Fibroblast of villous mesenchyme (primary cell): ENCODE results near the gene SMIM11. TPM values are rescaled to one million over a fixed set of nuclear protein-coding genes. Genes with fewer than 3 reads are reported as not detected.

Experiments used
- DNase-seq: peaks from one replicate; pipeline ENCODE4 v3.0.0-alpha.2; 2010; ENCODE audit warnings: low read depth
- H3K4me3 ChIP-seq: 2 replicates; pipeline ENCODE4 v1.5.1; 2011; ENCODE audit warnings: low read depth, mild to moderate bottlenecking, low read length
- CTCF ChIP-seq: IDR thresholded peaks from 2 replicates; pipeline ENCODE4 v1.5.1; 2012; ENCODE audit warnings: low read depth, mild to moderate bottlenecking, low read length; ENCODE audit not compliant: insufficient read depth
- total RNA-seq: library from RNA; depleted of rRNA; stranded (reverse); fragments of >200 nt; gene quantifications from 2 replicates; pipeline ENCODE4 v1.2.3, GENCODE V29; 2012

SMIM11 gene
- total RNA-seq, 1 donor, result 4.7 TPM

DNA sequence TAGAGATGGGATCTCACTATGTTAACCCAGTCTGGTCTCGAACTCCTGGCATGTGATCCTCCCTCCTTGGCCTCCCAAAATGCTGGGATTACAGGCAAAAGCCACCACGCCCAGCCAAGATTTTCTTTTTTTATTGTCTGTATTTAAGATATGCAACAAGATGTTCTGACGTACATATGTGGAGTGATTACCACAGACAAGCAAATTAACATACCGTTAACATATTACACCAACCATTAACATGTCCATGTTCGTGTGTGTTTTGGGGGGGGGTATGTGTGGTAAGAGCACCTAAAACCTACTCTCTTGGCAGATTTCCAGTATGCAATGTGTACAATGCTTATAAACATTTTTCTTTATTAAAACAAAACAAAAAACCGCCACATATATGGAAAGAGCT lies 22.1 kb upstream of the SMIM11 start:
- H3K4me3 ChIP-seq, result no peak overlapping the region
- no peak for TF ChIP-seq CTCF
- no peak for DNase-seq

GRCh38 chr21:34354836-34355235 lies 20.5 kb upstream of the SMIM11 start:
- no peak for DNase-seq
- TF ChIP-seq CTCF, result no peak
- no peak overlapping the region for H3K4me3 ChIP-seq

DNA sequence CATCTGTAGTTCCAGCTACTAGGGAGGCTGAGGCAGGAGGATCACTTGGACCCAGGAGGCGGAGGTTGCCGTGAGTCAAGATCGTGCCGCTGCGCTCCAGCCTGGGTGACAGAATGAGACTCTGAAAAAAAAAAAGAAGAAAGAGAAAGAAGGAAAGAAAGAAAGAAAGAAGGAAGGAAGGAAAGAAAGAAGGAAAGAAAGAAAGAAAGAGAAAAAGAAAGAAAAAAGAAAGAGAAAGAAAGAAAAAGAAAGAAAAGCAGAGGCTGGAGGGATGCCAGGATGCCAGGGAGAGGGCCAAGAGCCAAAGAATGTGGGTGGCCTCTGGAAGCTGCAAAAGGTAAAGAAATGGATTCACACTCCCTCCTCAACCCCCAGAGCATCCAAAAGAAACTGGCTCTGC lies 19.7 kb upstream of the SMIM11 start:
- no peak for DNase-seq
- H3K4me3 ChIP-seq, result no peak overlapping the region
- TF ChIP-seq CTCF, result no peak

DNA sequence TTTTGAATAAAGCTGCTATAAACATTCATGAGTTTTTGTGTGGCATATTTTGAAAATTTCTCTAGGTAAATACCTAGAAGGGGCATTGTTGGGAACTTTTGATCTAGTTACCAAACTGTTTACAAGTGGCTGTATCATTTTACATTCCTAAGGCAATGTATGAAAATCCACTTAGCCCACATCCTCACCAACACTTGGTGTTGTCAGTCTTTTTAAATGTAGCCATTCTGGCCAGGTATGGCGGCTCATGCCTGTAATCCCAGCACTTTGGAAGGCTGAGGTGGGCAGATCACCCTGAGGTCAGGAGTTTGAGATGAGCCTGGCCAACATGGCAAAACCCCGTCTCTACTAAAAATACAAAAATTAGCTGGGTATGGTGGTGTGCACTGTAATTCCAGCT lies 17.4 kb upstream of the SMIM11 start:
- H3K4me3 ChIP-seq, result no peak overlapping the region
- no peak for DNase-seq
- no peak for TF ChIP-seq CTCF

GRCh38 chr21:34358866-34359265 lies 16.4 kb upstream of the SMIM11 start:
- H3K4me3 ChIP-seq, result no peak overlapping the region
- no peak for DNase-seq
- TF ChIP-seq CTCF, result no peak

DNA sequence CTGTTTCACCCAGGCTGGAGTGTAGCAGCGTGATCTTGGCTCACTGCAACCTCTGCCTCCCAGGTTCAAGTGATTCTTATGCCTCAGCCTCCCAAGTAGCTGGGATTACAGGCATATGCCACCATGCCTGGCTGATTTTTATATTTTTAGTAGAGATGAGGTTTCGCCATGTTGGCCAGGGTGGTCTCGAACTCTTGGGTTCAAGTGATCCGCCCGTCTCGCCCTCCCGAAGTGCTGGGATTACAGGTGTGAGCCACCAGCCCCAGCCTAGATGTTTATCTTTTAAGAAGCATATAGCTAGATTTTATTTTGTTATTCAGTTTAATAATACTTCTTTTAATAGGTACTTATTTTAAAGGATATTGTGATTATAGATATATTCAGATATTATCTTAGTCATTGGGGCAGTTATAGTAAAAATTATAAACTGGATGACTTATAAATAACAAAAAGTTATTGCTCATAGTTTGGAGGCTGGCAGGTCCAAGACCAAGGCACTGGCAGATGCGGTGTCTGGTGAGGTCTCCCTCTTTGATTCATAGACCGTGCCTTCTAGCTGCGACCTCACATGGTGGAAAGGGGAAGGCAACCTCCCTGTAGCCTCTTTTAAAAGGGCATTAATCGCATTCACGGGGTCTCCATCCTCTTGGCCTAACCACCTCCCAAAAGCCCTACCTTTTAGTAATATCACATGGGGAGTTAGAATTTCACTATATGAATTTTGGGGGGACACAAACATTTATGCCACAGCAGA lies 14.6 kb upstream of the SMIM11 start:
- no peak overlapping the region for H3K4me3 ChIP-seq
- DNase-seq, result no peak
- TF ChIP-seq CTCF, result no peak

GRCh38 chr21:34362136-34362444 lies 13.2 kb upstream of the SMIM11 start:
- TF ChIP-seq CTCF, result no peak
- no peak for DNase-seq
- H3K4me3 ChIP-seq, result no peak overlapping the region
